Nephron progenitor cell (in vitro differentiated cells): ENCODE measurements around the gene CLIC1.

Source experiments
- DNase-seq: peaks from one replicate; pipeline ENCODE4 v3.0.0; 2021
- H3K27ac Mint-ChIP-seq: 2 replicates; pipeline ENCODE4 v1.8.0; 2021; ENCODE audit warnings: mild to moderate bottlenecking, moderate library complexity, mixed read lengths
- H3K27me3 Mint-ChIP-seq: 2 replicates; pipeline ENCODE4 v1.8.0; 2021; ENCODE audit warnings: mild to moderate bottlenecking, low read depth, mixed read lengths; ENCODE audit not compliant: poor library complexity
- H3K36me3 Mint-ChIP-seq: 2 replicates; pipeline ENCODE4 v1.8.0; 2021; ENCODE audit warnings: low read depth, mixed read lengths
- H3K4me1 Mint-ChIP-seq: 2 replicates; pipeline ENCODE4 v1.8.0; 2021; ENCODE audit warnings: mixed read lengths
- H3K4me3 Mint-ChIP-seq: 2 replicates; pipeline ENCODE4 v1.8.0; 2021; ENCODE audit warnings: mild to moderate bottlenecking, moderate library complexity, mixed read lengths
- H3K9me3 Mint-ChIP-seq: 2 replicates; pipeline ENCODE4 v1.8.0; 2021; ENCODE audit warnings: mild to moderate bottlenecking, moderate library complexity, mixed read lengths
- CTCF ChIP-seq: fragments of 200-600 bp; sonication (generic); IDR thresholded peaks from 2 replicates; pipeline ENCODE4 v1.5.0; 2021; ENCODE audit warnings: antibody characterized with exemption

Gene CLIC1

GRCh38 chr6:31707701-31708100, 28.6 kb downstream of the CLIC1 start:
- H3K36me3 Mint-ChIP-seq: no peaks in the 10 kb centered on the region
- H3K4me3 Mint-ChIP-seq: no peak overlapping the region
- TF ChIP-seq CTCF: no peak
- no peaks in the 10 kb centered on the region for H3K9me3 Mint-ChIP-seq
- H3K4me1 Mint-ChIP-seq: peaks cover 37% of the 10 kb centered on the region
- peaks cover 4% of the 10 kb centered on the region for H3K27me3 Mint-ChIP-seq
- H3K27ac Mint-ChIP-seq: no peak overlapping the region
- DNase-seq: no peak

GRCh38 chr6:31706599-31706998, 29.7 kb downstream of the CLIC1 start, which contains the start of gene LY6G6F:
LY6G6F (plus strand) TSS chr6:31706866; CDS start chr6:31706907, 41 bp downstream.
- no peak for DNase-seq
- H3K36me3 Mint-ChIP-seq: no peaks in the 10 kb centered on the region
- H3K27ac Mint-ChIP-seq: no peak within 1 kb of the TSS
- TF ChIP-seq CTCF: no peak
- no peaks in the 10 kb centered on the region for H3K9me3 Mint-ChIP-seq
- H3K4me1 Mint-ChIP-seq: peaks cover 36% of the 10 kb centered on the region
- no peak within 1 kb of the TSS for H3K4me3 Mint-ChIP-seq
- H3K27me3 Mint-ChIP-seq: peaks cover 7% of the 10 kb centered on the region

- TF ChIP-seq CTCF: no peak
- Mint-ChIP-seq H3K9me3 (no peaks in the 10 kb centered on the region), H3K4me3 (no peak overlapping the region)
Measured at GRCh38 chr6:31705931-31706330, 30.4 kb downstream of the CLIC1 start.

GRCh38 chr6:31702819-31703716, 33.3 kb downstream of the CLIC1 start, which contains the start of gene ABHD16A:
ABHD16A (minus strand) TSS chr6:31703324; CDS start chr6:31703281, 43 bp downstream.
- peak; percentile 96 for DNase-seq
- Mint-ChIP-seq H3K27ac (peak within 1 kb of the TSS; percentile 96), H3K4me3 (peak within 1 kb of the TSS; percentile 96), H3K9me3 (no peaks in the 10 kb centered on the region), H3K27me3 (peaks cover 7% of the 10 kb centered on the region), H3K4me1 (peaks cover 33% of the 10 kb centered on the region), H3K36me3 (peaks cover 12% of the 10 kb centered on the region)
- TF ChIP-seq CTCF: no peak

More at GRCh38 chr6:31705931-31706330, 30.4 kb downstream of the CLIC1 start:
- Mint-ChIP-seq H3K36me3 (no peaks in the 10 kb centered on the region), H3K27ac (no peak overlapping the region), H3K4me1 (peaks cover 36% of the 10 kb centered on the region), H3K27me3 (peaks cover 7% of the 10 kb centered on the region)
- no peak for DNase-seq

- TF ChIP-seq CTCF: no peak
- H3K4me1 Mint-ChIP-seq: peaks cover 40% of the 10 kb centered on the region
- DNase-seq: no peak
- H3K27ac Mint-ChIP-seq: peak overlapping the region; percentile 96
- peaks cover 18% of the 10 kb centered on the region for H3K36me3 Mint-ChIP-seq
- H3K27me3 Mint-ChIP-seq: peaks cover 7% of the 10 kb centered on the region
- no peaks in the 10 kb centered on the region for H3K9me3 Mint-ChIP-seq
- H3K4me3 Mint-ChIP-seq: peak overlapping the region; percentile 96
Measured at GRCh38 chr6:31702405-31702818, 33.9 kb downstream of the CLIC1 start.
